Loucy (cell line): ENCODE results near the gene KIRREL3.

Experiments
- H2AFZ ChIP-seq: fragments of 200-600 bp; sonication (generic); 2 replicates; pipeline ENCODE4 v1.6.0; 2016; ENCODE audit warnings: antibody characterized with exemption, mild to moderate bottlenecking, low read length, moderate library complexity
- H3F3A ChIP-seq: fragments of 200-600 bp; 2 replicates; pipeline ENCODE4 v1.6.0; 2016; ENCODE audit warnings: antibody characterized with exemption, low read depth, mild to moderate bottlenecking
- H3K27me3 ChIP-seq: fragments of 200-600 bp; sonication (generic); 2 replicates; pipeline ENCODE4 v1.6.1; 2014; ENCODE audit warnings: low read length, mild to moderate bottlenecking; ENCODE audit not compliant: insufficient read depth, poor library complexity, severe bottlenecking
- H3K36me3 ChIP-seq: fragments of 200-600 bp; sonication (generic); 2 replicates; pipeline ENCODE4 v1.6.1; 2016; ENCODE audit warnings: low read length; ENCODE audit not compliant: insufficient read depth
- H3K4me1 ChIP-seq: fragments of 200-600 bp; sonication (generic); 2 replicates; pipeline ENCODE4 v1.5.1; 2014; ENCODE audit warnings: low read length, mild to moderate bottlenecking; ENCODE audit not compliant: insufficient read depth, poor library complexity, severe bottlenecking
- H3K4me2 ChIP-seq: fragments of 200-600 bp; sonication (generic); 2 replicates; pipeline ENCODE4 v1.6.0; 2014; ENCODE audit warnings: antibody characterized with exemption, low read length, low read depth, mild to moderate bottlenecking; ENCODE audit not compliant: poor library complexity, severe bottlenecking
- H3K4me3 ChIP-seq: fragments of 200-600 bp; sonication (generic); 2 replicates; pipeline ENCODE4 v1.5.1; 2014; ENCODE audit warnings: low read length, mild to moderate bottlenecking, mixed read lengths; ENCODE audit not compliant: poor library complexity, severe bottlenecking
- H3K79me2 ChIP-seq: fragments of 200-600 bp; sonication (generic); 2 replicates; pipeline ENCODE4 v1.6.1; 2014; ENCODE audit warnings: low read length; ENCODE audit not compliant: insufficient read depth
- H3K9ac ChIP-seq: fragments of 200-600 bp; sonication (generic); 2 replicates; pipeline ENCODE4 v1.6.0; 2014; ENCODE audit warnings: mild to moderate bottlenecking, low read depth, low read length, moderate library complexity; ENCODE audit not compliant: poor library complexity, severe bottlenecking
- H3K9me2 ChIP-seq: fragments of 200-600 bp; sonication (generic); replicated peaks from 2 replicates; pipeline ENCODE4 v1.6.1; 2016; ENCODE audit warnings: low read depth, low read length, mixed read lengths
- H3K9me3 ChIP-seq: fragments of 200-600 bp; sonication (generic); 2 replicates; pipeline ENCODE4 v1.6.1; 2014; ENCODE audit warnings: mild to moderate bottlenecking, antibody characterized with exemption, low read length, low read depth; ENCODE audit not compliant: insufficient read depth
- H4K20me1 ChIP-seq: fragments of 200-600 bp; sonication (generic); 2 replicates; pipeline ENCODE4 v1.6.0; 2014; ENCODE audit warnings: antibody characterized with exemption, low read length, mild to moderate bottlenecking; ENCODE audit not compliant: insufficient read depth, poor library complexity, severe bottlenecking
- EZH2phosphoT487 ChIP-seq: fragments of 200-600 bp; IDR thresholded peaks from 2 replicates; pipeline ENCODE4 v1.6.1; 2018; ENCODE audit warnings: antibody characterized with exemption, mild to moderate bottlenecking, moderate library complexity, borderline replicate concordance
- TF ChIP-seq, protein P1 (sequence below): fragments of 200-600 bp; sonication (generic); conservative IDR thresholded peaks from 2 replicates; pipeline ENCODE4 v1.5.1; 2014; ENCODE audit warnings: mild to moderate bottlenecking, antibody characterized with exemption, low read length

The KIRREL3 gene

DNA sequence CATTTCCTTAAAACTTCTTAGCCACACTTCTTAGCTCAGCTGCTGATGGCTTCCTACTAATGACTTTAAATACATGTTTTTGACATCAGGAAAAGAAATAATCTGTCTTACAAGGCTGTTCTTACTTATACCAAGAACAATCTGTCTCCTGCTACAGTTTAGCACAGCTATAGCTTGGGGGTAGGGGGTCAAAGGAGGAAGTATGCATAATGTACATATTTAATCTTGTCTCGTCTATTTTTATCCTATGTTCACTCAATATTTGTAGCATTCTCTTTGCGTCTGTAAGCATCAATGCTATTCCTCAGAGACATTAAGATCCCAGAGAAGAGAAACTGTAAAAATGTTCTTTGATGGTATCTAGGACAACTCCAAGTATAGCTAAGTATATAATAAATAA, 96.0 kb downstream of the KIRREL3 start:
- H3K27me3 ChIP-seq, result no peaks in the 10 kb centered on the region
- no peak overlapping the region for H3K4me3 ChIP-seq
- no peak overlapping the region for H3K9ac ChIP-seq
- no peaks in the 10 kb centered on the region for H3K36me3 ChIP-seq
- no peaks in the 10 kb centered on the region for H3F3A ChIP-seq
- H3K79me2 ChIP-seq, result no peaks in the 10 kb centered on the region
- no peaks in the 10 kb centered on the region for H3K9me2 ChIP-seq
- TF ChIP-seq, protein P1, sequence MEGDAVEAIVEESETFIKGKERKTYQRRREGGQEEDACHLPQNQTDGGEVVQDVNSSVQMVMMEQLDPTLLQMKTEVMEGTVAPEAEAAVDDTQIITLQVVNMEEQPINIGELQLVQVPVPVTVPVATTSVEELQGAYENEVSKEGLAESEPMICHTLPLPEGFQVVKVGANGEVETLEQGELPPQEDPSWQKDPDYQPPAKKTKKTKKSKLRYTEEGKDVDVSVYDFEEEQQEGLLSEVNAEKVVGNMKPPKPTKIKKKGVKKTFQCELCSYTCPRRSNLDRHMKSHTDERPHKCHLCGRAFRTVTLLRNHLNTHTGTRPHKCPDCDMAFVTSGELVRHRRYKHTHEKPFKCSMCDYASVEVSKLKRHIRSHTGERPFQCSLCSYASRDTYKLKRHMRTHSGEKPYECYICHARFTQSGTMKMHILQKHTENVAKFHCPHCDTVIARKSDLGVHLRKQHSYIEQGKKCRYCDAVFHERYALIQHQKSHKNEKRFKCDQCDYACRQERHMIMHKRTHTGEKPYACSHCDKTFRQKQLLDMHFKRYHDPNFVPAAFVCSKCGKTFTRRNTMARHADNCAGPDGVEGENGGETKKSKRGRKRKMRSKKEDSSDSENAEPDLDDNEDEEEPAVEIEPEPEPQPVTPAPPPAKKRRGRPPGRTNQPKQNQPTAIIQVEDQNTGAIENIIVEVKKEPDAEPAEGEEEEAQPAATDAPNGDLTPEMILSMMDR, result no peak
- TF ChIP-seq EZH2phosphoT487, result no peak
- H3K4me1 ChIP-seq, result no peaks in the 10 kb centered on the region
- no peaks in the 10 kb centered on the region for H4K20me1 ChIP-seq
- H3K4me2 ChIP-seq, result no peak overlapping the region
- H3K9me3 ChIP-seq, result no peaks in the 10 kb centered on the region
- H2AFZ ChIP-seq, result no peak overlapping the region

DNA sequence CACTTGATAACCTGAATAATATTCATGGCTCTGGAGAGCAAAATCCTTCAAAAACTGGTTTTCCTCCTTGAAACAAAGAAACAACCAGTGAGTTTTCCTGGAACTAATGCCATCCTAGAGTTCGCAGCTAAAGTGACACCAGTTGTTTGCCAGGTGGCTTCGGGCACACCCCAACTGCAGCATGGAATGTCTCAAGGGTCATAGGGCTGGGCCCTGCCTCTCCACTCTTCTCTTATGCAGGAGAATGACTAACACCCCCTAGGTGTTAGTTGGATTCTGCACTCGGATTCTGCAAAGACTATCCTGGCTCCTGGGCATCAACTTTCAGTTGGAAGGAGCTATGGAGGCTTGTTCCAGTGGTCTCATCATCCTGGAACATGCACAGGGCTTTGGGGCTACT, 98.8 kb downstream of the KIRREL3 start:
- Histone ChIP-seq H3K36me3 (no peaks in the 10 kb centered on the region), H2AFZ (no peak overlapping the region), H3K9me3 (no peaks in the 10 kb centered on the region), H3K9ac (no peak overlapping the region), H3K4me3 (no peak overlapping the region), H3K9me2 (no peaks in the 10 kb centered on the region), H3K27me3 (no peaks in the 10 kb centered on the region), H3K79me2 (no peaks in the 10 kb centered on the region), H3F3A (no peaks in the 10 kb centered on the region), H3K4me1 (no peaks in the 10 kb centered on the region), H4K20me1 (no peaks in the 10 kb centered on the region), H3K4me2 (no peak overlapping the region)
- TF ChIP-seq, protein P1, result no peak
- no peak for TF ChIP-seq EZH2phosphoT487

DNA sequence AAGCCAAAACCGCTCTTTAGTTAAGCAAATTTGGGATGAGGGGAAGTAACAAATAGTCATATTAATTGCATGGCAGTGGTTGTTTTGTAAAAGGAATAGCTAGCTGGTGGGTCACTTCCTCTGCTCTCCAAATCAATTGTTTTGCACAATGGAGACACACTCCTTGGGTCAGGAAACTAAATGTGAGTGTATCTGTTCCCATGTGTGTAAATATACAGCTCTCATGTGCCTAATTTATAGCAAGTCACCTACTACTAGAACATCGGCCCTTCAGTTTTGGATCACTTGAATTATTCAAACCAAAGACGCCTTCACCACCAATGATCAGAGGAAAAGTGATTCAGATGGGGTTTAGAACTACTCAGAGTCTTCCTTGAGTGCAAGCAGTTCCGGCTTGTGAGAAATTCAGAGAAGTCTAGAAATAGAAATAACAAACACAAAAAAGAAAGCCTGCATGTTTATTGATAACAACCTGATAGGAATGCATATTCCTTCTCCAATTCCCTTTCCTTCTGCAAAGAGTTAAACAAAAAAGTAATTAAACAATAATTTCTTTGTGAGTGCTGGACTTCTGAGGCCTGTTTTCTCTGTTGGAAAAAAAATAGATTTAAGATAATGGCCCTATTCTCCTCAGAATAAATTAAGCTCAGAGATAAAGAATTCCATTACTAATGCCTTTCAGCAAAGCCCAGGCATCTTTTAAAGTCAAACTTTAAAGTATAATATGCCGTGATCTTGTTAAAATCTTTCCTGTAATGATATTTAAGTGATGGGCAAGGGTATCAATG, 100.4 kb downstream of the KIRREL3 start:
- Histone ChIP-seq H3K4me1 (no peaks in the 10 kb centered on the region), H2AFZ (no peak overlapping the region), H4K20me1 (no peaks in the 10 kb centered on the region), H3K79me2 (no peaks in the 10 kb centered on the region), H3K9ac (no peak overlapping the region), H3K9me2 (no peaks in the 10 kb centered on the region), H3K9me3 (no peaks in the 10 kb centered on the region), H3K4me3 (no peak overlapping the region), H3K27me3 (no peaks in the 10 kb centered on the region), H3K36me3 (no peaks in the 10 kb centered on the region), H3F3A (no peaks in the 10 kb centered on the region), H3K4me2 (no peak overlapping the region)
- TF ChIP-seq, protein P1, result no peak
- no peak for TF ChIP-seq EZH2phosphoT487
